ENCODE data around the gene MRFAP1L1.
A peak's percentile ranks its signal among the peaks of the same experiment; 100 is the strongest.

DNA sequence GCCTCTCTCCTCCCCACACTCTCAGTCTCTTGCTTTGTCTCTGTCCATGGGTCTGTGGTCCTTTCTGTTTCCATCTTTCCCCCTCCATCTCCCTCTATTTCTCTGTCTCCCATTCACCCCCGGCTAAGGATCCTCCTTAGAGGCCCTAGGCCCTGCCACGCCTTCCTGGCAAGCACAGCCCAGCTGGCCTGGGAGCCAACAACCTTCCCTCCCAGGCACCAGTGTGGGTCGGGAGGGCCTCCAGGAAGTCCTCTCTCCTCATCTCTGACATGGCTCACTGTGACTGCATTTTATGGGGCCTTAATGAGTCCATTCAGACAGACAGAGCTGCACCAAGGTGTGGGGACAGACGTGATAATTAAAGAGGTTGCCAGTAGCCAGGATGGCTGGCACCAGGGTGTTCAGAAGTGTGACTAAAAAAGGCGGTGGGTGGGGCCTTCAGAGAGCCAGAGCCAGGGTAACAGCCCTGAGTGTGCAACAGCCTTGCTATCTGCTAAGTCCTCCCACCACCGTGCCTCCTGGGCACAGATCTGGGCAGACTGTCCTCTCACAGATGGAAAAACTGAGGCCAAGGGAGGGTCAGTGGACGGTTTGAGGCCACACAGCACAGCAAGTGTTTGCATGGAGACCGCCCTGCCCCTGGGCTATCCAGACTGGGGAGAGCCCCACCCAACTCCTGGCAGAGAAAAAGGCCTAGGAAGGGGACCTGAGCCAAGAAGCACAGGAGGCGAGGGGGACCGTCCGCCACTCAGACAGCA, 37.8 kb upstream of the MRFAP1L1 start:
- TF ChIP-seq TAF1 (conservative IDR thresholded peaks at IDR 0.05) (no peak), YY1 (IDR thresholded peaks at IDR 0.05) (peak; percentile 29), SP1 (IDR thresholded peaks at IDR 0.05) (peak; percentile 37), RAD21 (IDR thresholded peaks at IDR 0.05) (peak in 1 of 2 donors; percentile 6)
- TF ChIP-seq, protein P1, sequence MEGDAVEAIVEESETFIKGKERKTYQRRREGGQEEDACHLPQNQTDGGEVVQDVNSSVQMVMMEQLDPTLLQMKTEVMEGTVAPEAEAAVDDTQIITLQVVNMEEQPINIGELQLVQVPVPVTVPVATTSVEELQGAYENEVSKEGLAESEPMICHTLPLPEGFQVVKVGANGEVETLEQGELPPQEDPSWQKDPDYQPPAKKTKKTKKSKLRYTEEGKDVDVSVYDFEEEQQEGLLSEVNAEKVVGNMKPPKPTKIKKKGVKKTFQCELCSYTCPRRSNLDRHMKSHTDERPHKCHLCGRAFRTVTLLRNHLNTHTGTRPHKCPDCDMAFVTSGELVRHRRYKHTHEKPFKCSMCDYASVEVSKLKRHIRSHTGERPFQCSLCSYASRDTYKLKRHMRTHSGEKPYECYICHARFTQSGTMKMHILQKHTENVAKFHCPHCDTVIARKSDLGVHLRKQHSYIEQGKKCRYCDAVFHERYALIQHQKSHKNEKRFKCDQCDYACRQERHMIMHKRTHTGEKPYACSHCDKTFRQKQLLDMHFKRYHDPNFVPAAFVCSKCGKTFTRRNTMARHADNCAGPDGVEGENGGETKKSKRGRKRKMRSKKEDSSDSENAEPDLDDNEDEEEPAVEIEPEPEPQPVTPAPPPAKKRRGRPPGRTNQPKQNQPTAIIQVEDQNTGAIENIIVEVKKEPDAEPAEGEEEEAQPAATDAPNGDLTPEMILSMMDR (IDR thresholded peaks at IDR 0.05; ENCODE audit: low read depth, low read length, missing input control) = no peak
- TF ChIP-seq, protein P2, sequence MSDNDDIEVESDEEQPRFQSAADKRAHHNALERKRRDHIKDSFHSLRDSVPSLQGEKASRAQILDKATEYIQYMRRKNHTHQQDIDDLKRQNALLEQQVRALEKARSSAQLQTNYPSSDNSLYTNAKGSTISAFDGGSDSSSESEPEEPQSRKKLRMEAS (IDR thresholded peaks at IDR 0.05) = peak; percentile 7
